Tibial artery (tissue), 4 donors: ENCODE data around the gene FCHO2.

ENCODE experiments used
- DNase-seq, 2 donors: peaks; one replicate each; pipeline ENCODE4 v3.0.0-alpha.2; 2019
- H3K27ac ChIP-seq, 2 donors: fragments of 200-600 bp; sonication (generic) in 1 of 2; 1 replicate in 1 of 2; 2 replicates in 1 of 2; pipeline ENCODE4 v1.5.1; 2018 to 2019; ENCODE audit warnings: mild to moderate bottlenecking in 1 of 2
- H3K27me3 ChIP-seq, 2 donors: fragments of 200-600 bp; sonication (generic) in 1 of 2; one replicate each; pipeline versions ENCODE4 v1.5.1 to v1.6.0; 2016 to 2019
- H3K36me3 ChIP-seq, 3 donors: fragments of 200-600 bp; sonication (generic) in 2 of 3; one replicate each; pipeline ENCODE4 v1.5.1; 2016 to 2019; ENCODE audit warnings: mild to moderate bottlenecking in 2 of 3
- H3K4me1 ChIP-seq, 4 donors: fragments of 200-600 bp; sonication (generic) in 2 of 4; 1 replicate in 3 of 4; 2 replicates in 1 of 4; pipeline ENCODE4 v1.5.1; 2016 to 2019
- H3K4me3 ChIP-seq, 2 donors: fragments of 200-600 bp; sonication (generic) in 1 of 2; 1 replicate in 1 of 2; 2 replicates in 1 of 2; pipeline ENCODE4 v1.5.1; 2018 to 2019; ENCODE audit warnings: mild to moderate bottlenecking in 2 of 2
- H3K9me3 ChIP-seq, 3 donors: fragments of 200-600 bp; sonication (generic) in 1 of 3; one replicate each; pipeline ENCODE4 v1.5.1; 2016 to 2019
- intact Hi-C: fragments of 100-400 bp; cut with DNase I; formaldehyde crosslinking; loops from one replicate; pipeline ENCODE4 v1.15.0; 2023; ENCODE audit warnings: low total_unique reads
- TF ChIP-seq, protein P1 (sequence below), 2 experiments: fragments of 200-600 bp in 1 of 2; fragments of 450-650 bp in 1 of 2; IDR thresholded peaks; one replicate each; pipeline ENCODE4 v1.5.1; 2017 to 2019; ENCODE audit warnings: antibody characterized with exemption in 2 of 2, mild to moderate bottlenecking in 1 of 2, moderate library complexity in 1 of 2

FCHO2 gene

GRCh38 chr5:73066466-73066865 lies 110.6 kb downstream of the FCHO2 start:
- DNase-seq = no peak
- H3K36me3 ChIP-seq = peaks cover 37 to 47% (median 39%) of the 10 kb centered on the region in 3 donors

GRCh38 chr5:73067213-73067612 lies 111.4 kb downstream of the FCHO2 start:
- intact Hi-C loops = loop anchor here (10.0 kb wide), 1 partner anchor 62 kb away; no protein-coding TSS in a partner anchor
- no peak for DNase-seq
- Histone ChIP-seq H3K27me3 (no peaks in the 10 kb centered on the region), H3K36me3 (peaks cover 37 to 46% (median 44%) of the 10 kb centered on the region in 3 donors), H3K4me3 (no peak overlapping the region), H3K27ac (no peak overlapping the region), H3K4me1 (no peaks in the 10 kb centered on the region), H3K9me3 (no peaks in the 10 kb centered on the region)
- TF ChIP-seq, protein P1, sequence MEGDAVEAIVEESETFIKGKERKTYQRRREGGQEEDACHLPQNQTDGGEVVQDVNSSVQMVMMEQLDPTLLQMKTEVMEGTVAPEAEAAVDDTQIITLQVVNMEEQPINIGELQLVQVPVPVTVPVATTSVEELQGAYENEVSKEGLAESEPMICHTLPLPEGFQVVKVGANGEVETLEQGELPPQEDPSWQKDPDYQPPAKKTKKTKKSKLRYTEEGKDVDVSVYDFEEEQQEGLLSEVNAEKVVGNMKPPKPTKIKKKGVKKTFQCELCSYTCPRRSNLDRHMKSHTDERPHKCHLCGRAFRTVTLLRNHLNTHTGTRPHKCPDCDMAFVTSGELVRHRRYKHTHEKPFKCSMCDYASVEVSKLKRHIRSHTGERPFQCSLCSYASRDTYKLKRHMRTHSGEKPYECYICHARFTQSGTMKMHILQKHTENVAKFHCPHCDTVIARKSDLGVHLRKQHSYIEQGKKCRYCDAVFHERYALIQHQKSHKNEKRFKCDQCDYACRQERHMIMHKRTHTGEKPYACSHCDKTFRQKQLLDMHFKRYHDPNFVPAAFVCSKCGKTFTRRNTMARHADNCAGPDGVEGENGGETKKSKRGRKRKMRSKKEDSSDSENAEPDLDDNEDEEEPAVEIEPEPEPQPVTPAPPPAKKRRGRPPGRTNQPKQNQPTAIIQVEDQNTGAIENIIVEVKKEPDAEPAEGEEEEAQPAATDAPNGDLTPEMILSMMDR (IDR thresholded peaks at IDR 0.05) = no peak

More at GRCh38 chr5:73066466-73066865, 110.6 kb downstream of the FCHO2 start:
- no peak overlapping the region for H3K27ac ChIP-seq
- H3K9me3 ChIP-seq = no peaks in the 10 kb centered on the region
- TF ChIP-seq, protein P1 (IDR thresholded peaks at IDR 0.05) = no peak
- H3K4me1 ChIP-seq = no peaks in the 10 kb centered on the region
- intact Hi-C loops = loop anchor here (10.0 kb wide), 1 partner anchor 62 kb away; no protein-coding TSS in a partner anchor
- H3K27me3 ChIP-seq = no peaks in the 10 kb centered on the region
- H3K4me3 ChIP-seq = no peak overlapping the region

- DNase-seq = no peak
- Histone ChIP-seq H3K36me3 (peaks cover 38 to 83% (median 70%) of the 10 kb centered on the region in 3 donors), H3K27ac (no peak overlapping the region), H3K4me3 (no peak overlapping the region), H3K4me1 (no peaks in the 10 kb centered on the region), H3K27me3 (no peaks in the 10 kb centered on the region), H3K9me3 (no peaks in the 10 kb centered on the region)
- TF ChIP-seq, protein P1 (IDR thresholded peaks at IDR 0.05) = no peak
- intact Hi-C loops = no loop called here
Observed at GRCh38 chr5:73081093-73081492, 125.3 kb downstream of the FCHO2 start.

DNA sequence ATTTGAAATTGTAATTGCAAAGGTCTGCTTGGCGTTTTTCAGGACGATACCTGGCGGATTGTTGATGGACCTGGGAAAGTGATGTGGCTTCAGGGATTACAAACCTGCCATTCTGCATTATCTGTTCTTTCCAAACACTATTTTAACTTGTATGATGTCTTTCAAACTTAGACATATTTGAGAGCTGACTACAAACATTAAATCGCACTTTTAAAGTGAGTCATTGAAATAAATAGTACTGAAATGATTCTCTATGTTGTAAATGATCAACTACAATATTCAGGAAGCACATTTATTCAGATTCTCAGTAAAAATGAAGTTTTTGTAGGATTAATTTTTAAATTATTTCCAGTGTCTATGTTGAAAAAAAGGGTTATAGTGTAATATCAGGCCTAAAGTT lies 132.2 kb downstream of the FCHO2 start:
- Histone ChIP-seq H3K27me3 (no peaks in the 10 kb centered on the region), H3K27ac (no peak overlapping the region), H3K9me3 (no peaks in the 10 kb centered on the region), H3K36me3 (peaks cover 28 to 54% (median 38%) of the 10 kb centered on the region in 3 donors), H3K4me1 (no peaks in the 10 kb centered on the region), H3K4me3 (no peak overlapping the region)
- intact Hi-C loops = no loop called here
- DNase-seq = no peak
- TF ChIP-seq, protein P1 (IDR thresholded peaks at IDR 0.05) = no peak

DNA sequence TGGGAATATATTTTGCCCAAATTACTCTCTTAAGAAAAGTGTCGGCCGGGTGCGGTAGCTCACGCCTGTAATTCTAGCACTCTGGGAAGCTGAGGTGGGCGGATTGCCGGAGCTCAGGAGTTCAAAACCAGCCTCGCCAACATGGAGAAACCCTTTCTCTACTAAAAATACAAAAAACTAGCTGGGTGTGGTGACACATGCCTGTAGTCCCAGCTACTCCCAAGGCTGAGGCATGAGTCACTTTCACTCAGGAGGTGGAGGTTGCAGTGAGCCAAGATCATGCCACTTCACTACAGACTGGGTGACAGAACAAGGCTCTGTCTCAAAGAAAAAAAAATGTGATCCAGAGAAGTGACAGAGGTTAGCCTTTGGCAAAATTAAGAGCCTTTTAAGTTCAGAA lies 138.1 kb downstream of the FCHO2 start:
- intact Hi-C loops = no loop called here
- no peak overlapping the region for H3K27ac ChIP-seq
- no peak overlapping the region for H3K4me3 ChIP-seq
- peaks cover 0 to 14% (median 7%) of the 10 kb centered on the region in 3 donors for H3K9me3 ChIP-seq
- TF ChIP-seq, protein P1 (IDR thresholded peaks at IDR 0.05) = no peak
- H3K36me3 ChIP-seq = peaks cover 7 to 17% (median 9%) of the 10 kb centered on the region in 3 donors
- no peaks in the 10 kb centered on the region for H3K4me1 ChIP-seq
- no peak for DNase-seq
- H3K27me3 ChIP-seq = no peaks in the 10 kb centered on the region

DNA sequence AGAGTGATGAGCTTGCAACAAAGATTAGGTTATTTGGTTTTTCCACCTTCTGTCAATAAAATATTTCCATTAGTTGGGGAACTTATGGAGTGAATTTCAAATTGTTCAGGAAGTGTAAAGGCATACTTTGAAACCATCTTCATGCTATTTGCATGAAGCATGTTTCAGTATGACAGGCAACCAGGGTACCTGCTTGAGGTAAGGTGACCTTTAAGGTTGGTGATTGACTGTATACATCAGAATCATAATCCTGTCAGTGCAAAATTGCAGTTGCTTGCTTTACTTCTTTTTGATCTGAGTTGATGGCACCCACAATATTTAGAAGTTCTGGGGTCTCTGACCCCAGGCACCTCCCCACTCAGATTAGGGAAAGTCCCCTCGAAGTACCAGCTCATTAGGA lies 138.6 kb downstream of the FCHO2 start:
- H3K27me3 ChIP-seq = no peaks in the 10 kb centered on the region
- H3K36me3 ChIP-seq = peaks cover 5 to 12% (median 9%) of the 10 kb centered on the region in 3 donors
- H3K27ac ChIP-seq = no peak overlapping the region
- peaks cover 0 to 14% (median 7%) of the 10 kb centered on the region in 3 donors for H3K9me3 ChIP-seq
- DNase-seq = no peak
- no peak overlapping the region for H3K4me3 ChIP-seq
- H3K4me1 ChIP-seq = no peaks in the 10 kb centered on the region
- intact Hi-C loops = no loop called here
- TF ChIP-seq, protein P1 (IDR thresholded peaks at IDR 0.05) = no peak
